Fibroblast of lung (primary cell): ENCODE data around the gene IP6K3. TPM values are rescaled to one million over a fixed set of nuclear protein-coding genes. Genes with fewer than 3 reads are reported as not detected.

Experiments used
- DNase-seq, 2 donors: peaks; one replicate each; pipeline versions ENCODE4 v3.0.0 to v3.0.0-alpha.2; 2010; ENCODE audit warnings: low read depth in 2 of 2
- H2AFZ ChIP-seq: 2 replicates; pipeline ENCODE4 v1.5.1; 2012; ENCODE audit warnings: low read length, control low read depth, inconsistent platforms
- H3K27ac ChIP-seq: 2 replicates; pipeline ENCODE4 v1.5.1; 2011; ENCODE audit warnings: low read length, control low read depth; ENCODE audit not compliant: insufficient read depth
- H3K27me3 ChIP-seq: 2 replicates; pipeline ENCODE4 v1.5.1; 2011; ENCODE audit warnings: mild to moderate bottlenecking, low read length; ENCODE audit not compliant: control insufficient read depth, insufficient read depth
- H3K36me3 ChIP-seq: 2 replicates; pipeline ENCODE4 v1.5.1; 2011; ENCODE audit warnings: low read length; ENCODE audit not compliant: control insufficient read depth, insufficient read depth
- H3K4me1 ChIP-seq: 2 replicates; pipeline ENCODE4 v1.5.1; 2011; ENCODE audit warnings: low read length; ENCODE audit not compliant: control insufficient read depth, insufficient read depth; ENCODE audit errors: extremely low read depth
- H3K4me2 ChIP-seq: 2 replicates; pipeline ENCODE4 v1.5.1; 2011; ENCODE audit warnings: low read length, control low read depth; ENCODE audit not compliant: insufficient read depth; ENCODE audit errors: extremely low read depth
- H3K4me3 ChIP-seq, 4 experiments: fragments of 200-600 bp in 1 of 4; sonication (generic) in 1 of 4; replicated peaks in 1 of 4; 2 replicates each; pipeline ENCODE4 v1.5.1; 2011 to 2016; ENCODE audit warnings: low read length in 4 of 4, low read depth in 3 of 4, mild to moderate bottlenecking in 3 of 4, control low read depth in 2 of 4, inconsistent platforms in 1 of 4, mixed read lengths in 1 of 4; ENCODE audit not compliant: insufficient read depth in 1 of 4; ENCODE audit errors: control extremely low read depth in 1 of 4
- H3K79me2 ChIP-seq: 2 replicates; pipeline ENCODE4 v1.5.1; 2012; ENCODE audit warnings: mild to moderate bottlenecking, low read length, inconsistent platforms; ENCODE audit not compliant: control insufficient read depth, insufficient read depth
- H3K9ac ChIP-seq: 2 replicates; pipeline ENCODE4 v1.5.1; 2011; ENCODE audit warnings: mild to moderate bottlenecking, low read length, control low read depth; ENCODE audit not compliant: insufficient read depth
- H3K9me3 ChIP-seq: 2 replicates; pipeline ENCODE4 v1.5.1; 2012; ENCODE audit warnings: low read depth, low read length; ENCODE audit not compliant: control insufficient read depth, insufficient read depth
- H4K20me1 ChIP-seq: 2 replicates; pipeline ENCODE4 v1.5.1; 2011; ENCODE audit warnings: low read length; ENCODE audit not compliant: control insufficient read depth, insufficient read depth; ENCODE audit errors: extremely low read depth
- EZH2 ChIP-seq: IDR thresholded peaks from 2 replicates; pipeline ENCODE4 v1.5.1; 2012; ENCODE audit warnings: low read length, control low read depth, mild to moderate bottlenecking; ENCODE audit errors: missing control alignments
- polyA plus RNA-seq, 2 donors: library from polyadenylated mRNA; depleted of rRNA in 1 of 2; stranded (reverse) in 1 of 2; unstranded in 1 of 2; fragments of >200 nt; gene quantifications; 2 replicates each; pipeline ENCODE4 v1.2.1, GENCODE V29; 2011 to 2012; ENCODE audit warnings: missing spikeins in 1 of 2
- total RNA-seq: library from RNA; depleted of rRNA; stranded (reverse); fragments of >200 nt; gene quantifications from 2 replicates; pipeline ENCODE4 v1.2.1, GENCODE V29; 2014
- TF ChIP-seq, protein P1 (sequence below), 2 donors: IDR thresholded peaks in 1 of 2; conservative IDR thresholded peaks in 1 of 2; 1 replicate in 1 of 2; 2 replicates in 1 of 2; pipeline ENCODE4 v1.5.1; 2011 to 2012; ENCODE audit warnings: low read length in 2 of 2, control low read depth in 1 of 2, inconsistent platforms in 1 of 2, low read depth in 1 of 2, mild to moderate bottlenecking in 1 of 2

IP6K3 gene
- total and polyA plus RNA-seq, 2 donors (not counting 1 experiment from before 2014, with no cell fraction given) = 0.84 to 5.4 TPM

DNA sequence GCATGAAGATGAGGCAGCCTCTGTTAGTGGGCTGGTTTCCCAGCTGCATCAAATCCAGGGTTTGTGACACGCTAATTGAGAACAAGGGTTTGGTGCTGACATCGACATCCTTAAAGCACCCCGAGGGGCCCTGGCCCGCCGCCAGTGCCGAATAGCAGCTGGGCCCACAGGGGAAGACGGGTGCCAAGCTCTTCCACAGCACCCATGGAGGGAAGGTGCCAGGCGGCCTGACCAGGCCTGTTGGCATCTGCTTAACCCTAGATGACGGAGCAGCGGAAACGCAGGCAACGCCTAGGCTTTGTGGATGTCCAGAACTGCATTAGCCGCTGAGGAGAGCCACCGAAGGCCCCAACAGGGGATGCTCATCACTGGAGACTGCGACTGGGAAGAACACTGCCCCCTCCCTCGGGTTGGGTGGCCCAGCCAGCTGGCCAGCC, 51.2 kb downstream of the IP6K3 start:
- no peak overlapping the region for H3K4me2 ChIP-seq
- no peak overlapping the region for H3K4me3 ChIP-seq
- no peaks in the 10 kb centered on the region for H3K27me3 ChIP-seq
- no peak overlapping the region for H3K27ac ChIP-seq
- peaks cover 25% of the 10 kb centered on the region for H3K36me3 ChIP-seq
- H2AFZ ChIP-seq = no peak overlapping the region
- H3K9ac ChIP-seq = no peak overlapping the region
- no peak for TF ChIP-seq EZH2
- TF ChIP-seq, protein P1, sequence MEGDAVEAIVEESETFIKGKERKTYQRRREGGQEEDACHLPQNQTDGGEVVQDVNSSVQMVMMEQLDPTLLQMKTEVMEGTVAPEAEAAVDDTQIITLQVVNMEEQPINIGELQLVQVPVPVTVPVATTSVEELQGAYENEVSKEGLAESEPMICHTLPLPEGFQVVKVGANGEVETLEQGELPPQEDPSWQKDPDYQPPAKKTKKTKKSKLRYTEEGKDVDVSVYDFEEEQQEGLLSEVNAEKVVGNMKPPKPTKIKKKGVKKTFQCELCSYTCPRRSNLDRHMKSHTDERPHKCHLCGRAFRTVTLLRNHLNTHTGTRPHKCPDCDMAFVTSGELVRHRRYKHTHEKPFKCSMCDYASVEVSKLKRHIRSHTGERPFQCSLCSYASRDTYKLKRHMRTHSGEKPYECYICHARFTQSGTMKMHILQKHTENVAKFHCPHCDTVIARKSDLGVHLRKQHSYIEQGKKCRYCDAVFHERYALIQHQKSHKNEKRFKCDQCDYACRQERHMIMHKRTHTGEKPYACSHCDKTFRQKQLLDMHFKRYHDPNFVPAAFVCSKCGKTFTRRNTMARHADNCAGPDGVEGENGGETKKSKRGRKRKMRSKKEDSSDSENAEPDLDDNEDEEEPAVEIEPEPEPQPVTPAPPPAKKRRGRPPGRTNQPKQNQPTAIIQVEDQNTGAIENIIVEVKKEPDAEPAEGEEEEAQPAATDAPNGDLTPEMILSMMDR (conservative IDR thresholded peaks at IDR 0.05 in 1 of 2, IDR thresholded peaks at IDR 0.05 in 1 of 2; ENCODE audit: low read depth in 1 of 2, low read length in 2 of 2) = no peak
- peaks cover 2% of the 10 kb centered on the region for H4K20me1 ChIP-seq
- peaks cover 1% of the 10 kb centered on the region for H3K79me2 ChIP-seq
- no peaks in the 10 kb centered on the region for H3K9me3 ChIP-seq
- H3K4me1 ChIP-seq = peaks cover 26% of the 10 kb centered on the region
- no peak for DNase-seq

DNA sequence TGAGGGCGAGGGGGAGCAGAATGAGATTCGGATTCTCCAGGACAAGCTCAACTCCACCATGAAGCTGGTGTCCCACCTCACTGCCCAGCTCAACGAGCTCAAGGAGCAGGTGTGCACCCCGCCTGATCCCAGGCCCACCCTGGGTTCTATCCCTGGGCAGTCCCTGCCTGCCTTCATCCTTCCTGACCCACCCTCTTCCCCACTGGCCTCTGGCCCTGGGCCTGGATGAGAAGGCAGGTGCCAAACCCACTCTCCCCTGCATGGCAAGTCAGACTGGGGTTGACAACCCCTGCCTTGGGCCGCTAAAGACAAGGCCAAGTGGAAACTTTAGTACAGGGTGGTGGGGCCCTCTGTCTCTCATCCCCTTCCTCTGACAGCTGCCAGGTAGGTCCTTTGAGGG, 51.7 kb downstream of the IP6K3 start:
- TF ChIP-seq, protein P1 (conservative IDR thresholded peaks at IDR 0.05 in 1 of 2, IDR thresholded peaks at IDR 0.05 in 1 of 2; ENCODE audit: low read depth in 1 of 2, low read length in 2 of 2) = no peak
- TF ChIP-seq EZH2 = no peak
- H3K4me2 ChIP-seq = no peak overlapping the region
- no peak overlapping the region for H3K9ac ChIP-seq
- H3K4me3 ChIP-seq = no peak overlapping the region
- H3K9me3 ChIP-seq = no peaks in the 10 kb centered on the region
- no peak overlapping the region for H2AFZ ChIP-seq
- no peak for DNase-seq
- peaks cover 27% of the 10 kb centered on the region for H3K36me3 ChIP-seq
- H3K79me2 ChIP-seq = peaks cover 1% of the 10 kb centered on the region
- no peaks in the 10 kb centered on the region for H3K27me3 ChIP-seq
- peaks cover 26% of the 10 kb centered on the region for H3K4me1 ChIP-seq
- H4K20me1 ChIP-seq = peaks cover 2% of the 10 kb centered on the region
- H3K27ac ChIP-seq = no peak overlapping the region

DNA sequence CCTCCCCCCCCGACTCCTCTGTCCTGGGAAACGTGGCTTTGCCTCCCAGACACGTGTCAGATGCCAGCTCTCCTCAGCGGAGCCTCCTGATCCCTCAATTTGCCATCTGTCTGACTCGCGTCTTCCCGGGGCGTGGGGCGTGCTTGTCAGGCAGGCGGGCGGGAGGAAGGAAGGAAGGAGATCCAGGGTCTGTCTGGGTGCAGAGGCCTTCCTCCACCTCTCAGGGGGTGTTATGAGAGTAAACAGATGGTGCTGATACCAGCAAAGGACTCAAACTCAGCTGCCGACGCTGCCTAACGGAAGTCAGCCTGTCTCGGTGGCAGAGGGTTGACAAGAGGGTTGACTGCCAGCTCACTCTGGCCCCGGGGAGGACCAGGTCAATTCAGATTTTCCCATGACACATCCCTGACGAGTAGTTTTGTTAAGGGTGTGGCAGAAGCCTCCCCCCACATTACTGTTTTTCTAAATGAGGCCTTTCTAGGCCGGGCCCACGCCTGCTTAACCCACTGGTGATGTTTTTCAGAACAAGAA, 52.2 kb downstream of the IP6K3 start:
- peaks cover 26% of the 10 kb centered on the region for H3K4me1 ChIP-seq
- no peak overlapping the region for H2AFZ ChIP-seq
- H3K27ac ChIP-seq = no peak overlapping the region
- peaks cover 1% of the 10 kb centered on the region for H3K79me2 ChIP-seq
- no peaks in the 10 kb centered on the region for H3K9me3 ChIP-seq
- peaks cover 31% of the 10 kb centered on the region for H3K36me3 ChIP-seq
- H3K4me2 ChIP-seq = no peak overlapping the region
- DNase-seq = peak; percentile 62 to 66
- TF ChIP-seq, protein P1 (conservative IDR thresholded peaks at IDR 0.05 in 1 of 2, IDR thresholded peaks at IDR 0.05 in 1 of 2; ENCODE audit: low read depth in 1 of 2, low read length in 2 of 2) = no peak
- no peaks in the 10 kb centered on the region for H3K27me3 ChIP-seq
- H3K4me3 ChIP-seq = no peak overlapping the region
- peaks cover 2% of the 10 kb centered on the region for H4K20me1 ChIP-seq
- no peak overlapping the region for H3K9ac ChIP-seq
